Neuronal stem cell (in vitro differentiated cells): ENCODE data around the gene GNG12.
A peak's percentile ranks its signal among the peaks of the same experiment; 100 is the strongest.

ENCODE experiments used
- DNase-seq: peaks from one replicate; pipeline ENCODE4 v3.0.0-alpha.2; 2013; ENCODE audit warnings: low spot score
- H2AFZ ChIP-seq: one replicate; pipeline ENCODE4 v1.6.1; 2013; ENCODE audit warnings: mild to moderate bottlenecking, low read length, inconsistent platforms
- H2AK5ac ChIP-seq: 2 replicates; pipeline ENCODE4 v1.6.1; 2013; ENCODE audit warnings: low read depth, mild to moderate bottlenecking, inconsistent platforms, low read length, moderate library complexity, mixed read lengths
- H2BK120ac ChIP-seq: 2 replicates; pipeline ENCODE4 v1.6.1; 2013; ENCODE audit warnings: low read depth, mild to moderate bottlenecking, inconsistent platforms, low read length, moderate library complexity, mixed read lengths
- H2BK12ac ChIP-seq: one replicate; pipeline ENCODE4 v1.6.1; 2013; ENCODE audit warnings: low read length, inconsistent platforms
- H2BK15ac ChIP-seq: 2 replicates; pipeline ENCODE4 v1.6.1; 2013; ENCODE audit warnings: mild to moderate bottlenecking, low read length, inconsistent platforms, mixed read lengths
- H2BK5ac ChIP-seq: one replicate; pipeline ENCODE4 v1.6.1; 2013; ENCODE audit warnings: inconsistent platforms, mild to moderate bottlenecking, low read length, moderate library complexity
- H3K14ac ChIP-seq: one replicate; pipeline ENCODE4 v1.6.1; 2013; ENCODE audit warnings: low read length, inconsistent platforms
- H3K18ac ChIP-seq: 2 replicates; pipeline ENCODE4 v1.6.1; 2013; ENCODE audit warnings: low read length, inconsistent platforms
- H3K23ac ChIP-seq: 2 replicates; pipeline ENCODE4 v1.6.1; 2013; ENCODE audit warnings: low read depth, mild to moderate bottlenecking, mixed read lengths, low read length, inconsistent platforms; ENCODE audit not compliant: poor library complexity
- H3K27ac ChIP-seq: replicated peaks from 3 replicates; pipeline ENCODE4 v1.5.1; 2013; ENCODE audit warnings: low read length, inconsistent platforms
- H3K27me3 ChIP-seq, 3 experiments: 2 replicates each; pipeline ENCODE4 v1.6.1; 2013; ENCODE audit warnings: low read length in 3 of 3, mild to moderate bottlenecking in 2 of 3, inconsistent platforms in 1 of 3, low read depth in 1 of 3, mixed read lengths in 1 of 3, moderate library complexity in 1 of 3; ENCODE audit not compliant: control insufficient read depth in 3 of 3, insufficient read depth in 3 of 3
- H3K36me3 ChIP-seq, 2 donors: replicated peaks in 1 of 2; 2 replicates each; pipeline ENCODE4 v1.6.1; 2013; ENCODE audit warnings: low read length in 2 of 2; ENCODE audit not compliant: control insufficient read depth in 2 of 2, insufficient read depth in 2 of 2
- H3K4ac ChIP-seq: 2 replicates; pipeline ENCODE4 v1.6.1; 2013; ENCODE audit warnings: inconsistent platforms, mild to moderate bottlenecking, low read length, moderate library complexity
- H3K4me1 ChIP-seq, 2 donors: 1 replicate in 1 of 2; 2 replicates in 1 of 2; pipeline ENCODE4 v1.6.1; 2013; ENCODE audit warnings: low read length in 2 of 2, low read depth in 1 of 2; ENCODE audit not compliant: control insufficient read depth in 2 of 2, insufficient read depth in 1 of 2
- H3K4me2 ChIP-seq: one replicate; pipeline ENCODE4 v1.6.1; 2013; ENCODE audit warnings: mild to moderate bottlenecking, low read length, inconsistent platforms; ENCODE audit not compliant: insufficient read depth, poor library complexity, severe bottlenecking
- H3K4me3 ChIP-seq, 2 donors: 2 replicates each; pipeline ENCODE4 v1.5.1; 2013; ENCODE audit warnings: low read length in 2 of 2, mild to moderate bottlenecking in 2 of 2, inconsistent platforms in 1 of 2, moderate library complexity in 1 of 2
- H3K79me1 ChIP-seq: one replicate; pipeline ENCODE4 v1.6.1; 2013; ENCODE audit warnings: low read depth, mild to moderate bottlenecking, inconsistent platforms, low read length, moderate library complexity
- H3K9ac ChIP-seq: one replicate; pipeline ENCODE4 v1.6.1; 2013; ENCODE audit warnings: mild to moderate bottlenecking, low read depth, low read length, inconsistent platforms; ENCODE audit not compliant: poor library complexity
- H3K9me3 ChIP-seq, 2 donors: replicated peaks in 1 of 2; 2 replicates each; pipeline versions ENCODE3 to v1.6.1; 2013; ENCODE audit warnings: low read length in 2 of 2, mild to moderate bottlenecking in 2 of 2, inconsistent platforms in 1 of 2, low read depth in 1 of 2, mixed read lengths in 1 of 2, moderate library complexity in 1 of 2; ENCODE audit not compliant: control insufficient read depth in 2 of 2, insufficient read depth in 1 of 2
- H4K8ac ChIP-seq: one replicate; pipeline ENCODE4 v1.6.1; 2013; ENCODE audit warnings: low read depth, mild to moderate bottlenecking, inconsistent platforms, low read length, moderate library complexity
- H4K91ac ChIP-seq: one replicate; pipeline ENCODE4 v1.6.1; 2013; ENCODE audit warnings: low read length, low read depth, mild to moderate bottlenecking, inconsistent platforms; ENCODE audit not compliant: poor library complexity
- WGBS, 2 donors: extraction: QIAGEN DNeasy Blood & Tissue Kit; methylation state at CpG; one replicate each; pipeline ENCODE4 v1.1.7; 2013; ENCODE audit warnings: missing lambda C conversion rate in 2 of 2, mixed read lengths in 1 of 2; ENCODE audit not compliant: insufficient read length in 2 of 2, insufficient replicate concordance in 1 of 2; ENCODE audit errors: extremely low coverage in 2 of 2; 5-methylcytosine and 5-hydroxymethylcytosine counted together

GNG12 gene

DNA sequence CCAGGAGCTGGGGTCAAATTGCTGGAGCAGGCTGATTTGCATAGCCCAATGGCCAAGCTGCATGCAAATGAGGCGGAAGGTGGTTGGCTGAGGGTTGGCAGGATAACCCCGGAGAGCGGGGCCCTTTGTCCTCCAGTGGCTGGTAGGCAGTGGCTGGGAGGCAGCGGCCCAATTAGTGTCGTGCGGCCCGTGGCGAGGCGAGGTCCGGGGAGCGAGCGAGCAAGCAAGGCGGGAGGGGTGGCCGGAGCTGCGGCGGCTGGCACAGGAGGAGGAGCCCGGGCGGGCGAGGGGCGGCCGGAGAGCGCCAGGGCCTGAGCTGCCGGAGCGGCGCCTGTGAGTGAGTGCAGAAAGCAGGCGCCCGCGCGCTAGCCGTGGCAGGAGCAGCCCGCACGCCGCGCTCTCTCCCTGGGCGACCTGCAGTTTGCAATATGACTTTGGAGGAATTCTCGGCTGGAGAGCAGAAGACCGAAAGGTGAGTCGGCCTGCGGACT is 148.2 kb downstream of the GNG12 start, which contains the start of gene GADD45A:
GADD45A (plus strand) TSS at position 135 of the 491 bp plus-strand sequence; CDS start at position 429, 294 bp downstream.
- Histone ChIP-seq H3K36me3 (peaks cover 4 to 35% of the 10 kb centered on the region in 2 donors), H3K23ac (peak within 1 kb of the TSS; percentile 98), H2BK120ac (peak within 1 kb of the TSS; percentile 89), H3K4me2 (peak within 1 kb of the TSS; percentile 81), H3K27me3 (no peaks in the 10 kb centered on the region), H2AK5ac (peak within 1 kb of the TSS; percentile 96), H4K8ac (no peak within 1 kb of the TSS), H2BK15ac (peak within 1 kb of the TSS; percentile 95), H3K4me1 (peaks cover 11 to 13% of the 10 kb centered on the region in 2 donors), H2AFZ (peak within 1 kb of the TSS; percentile 75), H3K14ac (peak within 1 kb of the TSS; percentile 90), H3K4me3 (peak within 1 kb of the TSS; percentile 73 to 100), H4K91ac (peak within 1 kb of the TSS; percentile 31), H3K9me3 (no peaks in the 10 kb centered on the region), H2BK12ac (peak within 1 kb of the TSS; percentile 14), H3K9ac (peak within 1 kb of the TSS; percentile 98), H3K27ac (peak within 1 kb of the TSS; percentile 99), H2BK5ac (peak within 1 kb of the TSS; percentile 99), H3K18ac (peak within 1 kb of the TSS; percentile 99), H3K79me1 (peaks cover 5% of the 10 kb centered on the region), H3K4ac (no peak within 1 kb of the TSS)
- peak; percentile 99 for DNase-seq
- WGBS, 2 donors = no CpG with 5 or more reads among the region's 39 CpGs

- Histone ChIP-seq H4K91ac (no peak overlapping the region), H3K14ac (no peak overlapping the region), H3K9ac (no peak overlapping the region), H3K18ac (no peak overlapping the region), H3K27ac (no peak overlapping the region), H3K23ac (no peak overlapping the region), H3K4me3 (no peak overlapping the region), H2AK5ac (no peak overlapping the region), H2BK12ac (no peak overlapping the region), H3K36me3 (peaks cover 4 to 30% of the 10 kb centered on the region in 2 donors), H2AFZ (peak overlapping the region; percentile 75), H3K27me3 (no peaks in the 10 kb centered on the region), H3K79me1 (peaks cover 5% of the 10 kb centered on the region), H2BK5ac (no peak overlapping the region), H2BK120ac (no peak overlapping the region), H3K4me2 (no peak overlapping the region), H3K4ac (no peak overlapping the region), H4K8ac (no peak overlapping the region), H3K9me3 (no peaks in the 10 kb centered on the region), H2BK15ac (no peak overlapping the region), H3K4me1 (peaks cover 11 to 13% of the 10 kb centered on the region in 2 donors)
- DNase-seq = no peak
- no CpG with 5 or more reads among the region's 20 CpGs for WGBS, 2 donors
Measured at GRCh38 chr1:67684526-67685066, 148.7 kb downstream of the GNG12 start.

DNA sequence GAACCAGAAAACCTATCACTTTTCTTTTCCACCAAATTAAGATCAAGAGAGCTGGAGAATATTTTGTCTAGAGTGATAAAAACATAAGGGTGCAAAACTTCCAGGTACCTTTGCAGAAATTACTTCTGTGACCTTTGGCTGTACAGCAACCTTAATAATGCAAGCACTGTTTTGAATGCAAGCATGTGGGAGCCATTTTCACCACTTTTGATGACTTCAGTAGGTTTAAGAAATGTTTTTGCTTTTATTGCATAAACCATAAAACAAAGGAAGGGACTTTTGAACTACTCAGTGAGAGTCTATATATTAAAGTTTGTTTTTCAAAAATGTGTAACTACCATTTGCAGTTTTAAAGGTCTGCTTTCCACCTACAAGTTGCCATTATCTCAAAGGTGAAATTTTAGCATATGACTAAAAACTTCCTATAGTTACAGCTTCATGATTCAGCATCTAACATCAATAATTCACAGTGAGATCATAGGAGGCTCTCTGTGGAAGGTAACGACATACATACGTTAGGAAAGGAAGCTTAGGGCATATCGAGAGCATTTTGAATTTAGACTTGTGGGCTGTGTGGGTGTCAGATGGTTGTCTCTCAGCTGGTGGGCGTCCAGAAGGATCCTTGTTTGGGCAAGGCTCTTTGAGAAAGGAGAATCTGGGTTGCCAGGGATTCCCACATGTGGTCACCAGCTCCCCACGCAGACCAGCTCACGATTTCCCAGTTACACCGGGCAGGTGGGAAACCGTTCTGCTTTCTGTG is 149.3 kb downstream of the GNG12 start:
- Histone ChIP-seq H3K4me1 (peaks cover 11 to 13% of the 10 kb centered on the region in 2 donors), H4K91ac (no peak overlapping the region), H3K14ac (no peak overlapping the region), H3K27ac (no peak overlapping the region), H3K4me2 (no peak overlapping the region), H3K18ac (no peak overlapping the region), H2BK5ac (no peak overlapping the region), H3K4ac (no peak overlapping the region), H3K9me3 (no peaks in the 10 kb centered on the region), H3K27me3 (no peaks in the 10 kb centered on the region), H4K8ac (no peak overlapping the region), H3K36me3 (peaks cover 4 to 24% of the 10 kb centered on the region in 2 donors), H2AK5ac (no peak overlapping the region), H3K79me1 (peaks cover 5% of the 10 kb centered on the region), H2AFZ (peak overlapping the region; percentile 75), H2BK15ac (no peak overlapping the region), H3K23ac (no peak overlapping the region), H3K4me3 (no peak overlapping the region), H2BK12ac (no peak overlapping the region), H3K9ac (no peak overlapping the region), H2BK120ac (no peak overlapping the region)
- DNase-seq = no peak
- WGBS, 2 donors = no CpG with 5 or more reads among the region's 8 CpGs

GRCh38 chr1:67683316-67683715 is 150.0 kb downstream of the GNG12 start:
- Histone ChIP-seq H3K18ac (no peak overlapping the region), H3K9me3 (no peaks in the 10 kb centered on the region), H3K9ac (no peak overlapping the region), H3K14ac (no peak overlapping the region), H3K4me2 (no peak overlapping the region), H3K27ac (no peak overlapping the region), H2BK15ac (no peak overlapping the region), H3K4me3 (no peak overlapping the region), H3K4ac (no peak overlapping the region), H3K23ac (no peak overlapping the region), H3K27me3 (no peaks in the 10 kb centered on the region), H3K79me1 (peaks cover 5% of the 10 kb centered on the region), H2BK120ac (no peak overlapping the region), H2AFZ (no peak overlapping the region), H2AK5ac (no peak overlapping the region), H3K4me1 (peaks cover 7 to 12% of the 10 kb centered on the region in 2 donors), H4K8ac (no peak overlapping the region), H2BK12ac (no peak overlapping the region), H4K91ac (no peak overlapping the region), H2BK5ac (no peak overlapping the region), H3K36me3 (peaks cover 0 to 17% of the 10 kb centered on the region in 2 donors)
- no peak for DNase-seq
- no CpG with 5 or more reads among the region's 3 CpGs for WGBS, 2 donors
